ENCODE results near the gene CLDN34.

DNA sequence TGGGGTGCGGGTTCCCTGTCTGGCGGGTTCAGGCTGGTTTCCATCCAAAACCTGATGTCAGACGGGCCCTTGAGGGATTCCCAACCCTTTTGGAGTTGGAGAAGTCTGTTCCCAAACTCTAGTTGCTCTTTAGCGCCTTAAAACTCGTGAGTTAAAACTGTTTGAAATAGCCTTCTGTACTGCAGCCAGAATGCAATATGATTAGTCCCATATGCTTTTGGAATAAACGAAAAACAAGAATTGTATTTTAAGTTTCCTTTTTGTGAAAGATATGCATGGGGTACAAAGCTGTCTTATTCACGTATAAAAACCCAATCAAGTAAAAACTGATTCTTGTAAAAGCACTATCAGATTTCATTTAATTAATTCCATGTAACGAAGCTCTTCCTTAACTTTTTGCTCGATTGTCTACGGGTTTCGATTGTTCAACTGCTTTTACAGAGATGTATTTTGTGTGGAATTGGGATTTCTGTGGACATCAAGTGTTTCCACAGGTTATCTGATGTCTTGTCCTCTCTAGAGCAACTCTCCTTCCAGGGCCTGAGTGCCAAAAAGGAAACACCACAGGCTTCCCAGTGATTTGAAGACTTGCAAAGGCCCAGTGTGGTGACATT lies 49.5 kb downstream of the CLDN34 start:
- TF ChIP-seq CTCF (IDR thresholded peaks at IDR 0.05; ENCODE audit: insufficient read depth, low read length, poor library complexity, severe bottlenecking) (no peak), EZH2phosphoT487 (conservative IDR thresholded peaks at IDR 0.05; ENCODE audit: low read length) (no peak)
